ENCODE data around the gene RAET1L.

DNA sequence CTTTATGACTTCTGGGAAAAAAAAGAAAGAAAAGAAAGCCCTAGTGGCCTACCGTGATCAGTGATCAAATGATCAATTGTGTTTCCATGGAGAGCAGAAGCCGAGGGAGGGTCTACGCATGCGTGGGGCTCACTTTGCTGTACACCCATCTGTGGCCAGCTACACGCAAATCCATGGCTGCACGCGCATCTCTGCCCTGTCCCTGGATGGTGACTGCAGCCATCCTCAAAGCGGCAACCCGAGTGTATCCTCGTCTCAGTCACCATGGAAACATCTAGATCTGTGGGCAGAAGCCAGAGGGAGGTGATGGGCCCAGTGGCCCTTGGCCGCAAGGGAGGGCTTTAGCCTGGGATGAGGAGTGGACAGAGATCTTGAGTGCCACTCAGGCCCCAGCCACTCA is 44.4 kb upstream of the RAET1L start:
- TF ChIP-seq, protein P1, sequence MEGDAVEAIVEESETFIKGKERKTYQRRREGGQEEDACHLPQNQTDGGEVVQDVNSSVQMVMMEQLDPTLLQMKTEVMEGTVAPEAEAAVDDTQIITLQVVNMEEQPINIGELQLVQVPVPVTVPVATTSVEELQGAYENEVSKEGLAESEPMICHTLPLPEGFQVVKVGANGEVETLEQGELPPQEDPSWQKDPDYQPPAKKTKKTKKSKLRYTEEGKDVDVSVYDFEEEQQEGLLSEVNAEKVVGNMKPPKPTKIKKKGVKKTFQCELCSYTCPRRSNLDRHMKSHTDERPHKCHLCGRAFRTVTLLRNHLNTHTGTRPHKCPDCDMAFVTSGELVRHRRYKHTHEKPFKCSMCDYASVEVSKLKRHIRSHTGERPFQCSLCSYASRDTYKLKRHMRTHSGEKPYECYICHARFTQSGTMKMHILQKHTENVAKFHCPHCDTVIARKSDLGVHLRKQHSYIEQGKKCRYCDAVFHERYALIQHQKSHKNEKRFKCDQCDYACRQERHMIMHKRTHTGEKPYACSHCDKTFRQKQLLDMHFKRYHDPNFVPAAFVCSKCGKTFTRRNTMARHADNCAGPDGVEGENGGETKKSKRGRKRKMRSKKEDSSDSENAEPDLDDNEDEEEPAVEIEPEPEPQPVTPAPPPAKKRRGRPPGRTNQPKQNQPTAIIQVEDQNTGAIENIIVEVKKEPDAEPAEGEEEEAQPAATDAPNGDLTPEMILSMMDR (IDR thresholded peaks at IDR 0.05), result no peak
- TF ChIP-seq ZFX (IDR thresholded peaks at IDR 0.05; ENCODE audit: borderline replicate concordance), result no peak
